SH-SY5Y (cell line): ENCODE data around the gene SLC7A6OS.

Source experiments
- GATA2 ChIP-seq: IDR thresholded peaks from 2 replicates; pipeline ENCODE4 v1.6.1; 2011; ENCODE audit warnings: mild to moderate bottlenecking, low read depth, low read length
- GATA3 ChIP-seq: IDR thresholded peaks from 2 replicates; pipeline ENCODE4 v1.6.1; 2011; ENCODE audit warnings: low read depth, mild to moderate bottlenecking, low read length, moderate library complexity

DNA sequence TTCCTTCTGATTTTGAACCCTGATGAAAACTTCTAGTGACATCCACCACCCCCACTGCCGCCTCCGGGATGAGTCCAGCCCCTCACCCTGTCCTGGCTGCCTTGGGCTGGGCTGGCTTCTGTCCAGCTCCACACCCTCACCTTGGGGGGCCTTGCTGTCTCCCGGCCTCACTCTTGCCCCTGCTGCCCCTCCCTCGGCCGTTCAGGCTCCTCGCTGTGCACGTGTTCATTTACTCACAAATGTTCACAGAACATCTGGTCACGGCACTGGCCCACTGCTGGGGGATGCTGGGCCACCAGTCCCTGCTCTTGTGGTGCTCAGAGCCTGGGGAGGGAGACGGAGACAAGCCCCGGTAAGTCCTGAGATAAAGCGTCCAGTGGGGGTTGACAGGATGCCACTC lies 40.7 kb upstream of the SLC7A6OS start:
- TF ChIP-seq GATA2 (no peak), GATA3 (no peak)
